Measurements from ENCODE around the gene HS3ST4.

The HS3ST4 gene

DNA sequence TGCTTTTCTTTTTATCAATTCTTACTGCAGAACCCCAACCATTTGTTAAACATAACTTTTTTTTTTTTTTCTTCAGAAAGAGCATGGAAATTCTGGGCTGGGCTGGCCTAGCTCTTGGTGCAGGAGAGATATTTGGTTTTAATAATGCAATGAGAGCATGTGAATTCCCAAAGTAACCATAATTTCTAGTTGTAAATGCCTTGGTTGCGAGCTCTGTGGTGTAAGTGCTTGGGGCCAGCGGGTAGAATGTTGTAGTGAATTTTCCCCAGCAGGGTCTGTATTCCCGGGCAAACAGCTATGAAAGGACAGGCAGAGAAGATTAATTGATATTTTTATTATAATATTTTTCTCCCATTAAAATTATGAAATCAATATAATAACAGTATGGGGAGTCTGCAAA, 465.6 kb downstream of the HS3ST4 start:
- ATAC-seq (no peak), DNase-seq (ENCODE audit: low spot score in 2 of 2) (no peak)
- Mint-ChIP-seq H3K27ac (no peak overlapping the region), H3K36me3 (no peaks in the 10 kb centered on the region), H3K4me1 (no peaks in the 10 kb centered on the region), H3K9me3 (no peaks in the 10 kb centered on the region), H3K4me3 (no peak overlapping the region)

DNA sequence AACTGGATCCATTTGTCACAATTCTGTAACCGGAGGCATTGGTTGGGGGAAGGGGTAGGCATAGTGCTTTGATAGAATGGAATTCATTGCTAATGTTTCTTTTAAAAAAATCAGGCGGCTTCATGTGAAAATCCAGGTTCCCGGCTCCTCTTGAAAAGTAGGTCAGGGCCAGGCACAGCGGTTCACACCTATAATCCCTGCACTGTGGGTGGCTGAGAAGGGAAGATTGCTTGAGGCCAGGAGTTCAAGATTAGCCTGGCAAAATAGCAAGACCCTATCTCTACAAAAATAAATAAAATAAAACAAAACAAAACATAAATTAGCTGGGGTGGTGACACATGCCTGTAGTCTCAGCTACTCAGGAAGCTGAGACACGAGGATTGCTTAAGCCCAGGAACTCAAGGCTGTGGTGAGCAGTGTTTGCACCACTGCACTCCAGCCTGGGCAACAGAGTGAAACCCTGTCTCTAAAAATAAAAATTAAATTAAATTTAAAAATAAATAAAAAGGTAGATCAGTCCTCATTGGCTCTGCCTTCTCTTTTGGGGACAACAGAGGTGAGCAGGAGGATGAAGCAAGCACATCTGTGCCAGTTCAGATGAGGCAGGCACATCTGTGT, 466.5 kb downstream of the HS3ST4 start:
- Mint-ChIP-seq H3K27ac (no peak overlapping the region), H3K4me1 (no peaks in the 10 kb centered on the region), H3K36me3 (no peaks in the 10 kb centered on the region), H3K4me3 (no peak overlapping the region), H3K9me3 (no peaks in the 10 kb centered on the region)
- no peak for DNase-seq (ENCODE audit: low spot score in 2 of 2)
- ATAC-seq: no peak

DNA sequence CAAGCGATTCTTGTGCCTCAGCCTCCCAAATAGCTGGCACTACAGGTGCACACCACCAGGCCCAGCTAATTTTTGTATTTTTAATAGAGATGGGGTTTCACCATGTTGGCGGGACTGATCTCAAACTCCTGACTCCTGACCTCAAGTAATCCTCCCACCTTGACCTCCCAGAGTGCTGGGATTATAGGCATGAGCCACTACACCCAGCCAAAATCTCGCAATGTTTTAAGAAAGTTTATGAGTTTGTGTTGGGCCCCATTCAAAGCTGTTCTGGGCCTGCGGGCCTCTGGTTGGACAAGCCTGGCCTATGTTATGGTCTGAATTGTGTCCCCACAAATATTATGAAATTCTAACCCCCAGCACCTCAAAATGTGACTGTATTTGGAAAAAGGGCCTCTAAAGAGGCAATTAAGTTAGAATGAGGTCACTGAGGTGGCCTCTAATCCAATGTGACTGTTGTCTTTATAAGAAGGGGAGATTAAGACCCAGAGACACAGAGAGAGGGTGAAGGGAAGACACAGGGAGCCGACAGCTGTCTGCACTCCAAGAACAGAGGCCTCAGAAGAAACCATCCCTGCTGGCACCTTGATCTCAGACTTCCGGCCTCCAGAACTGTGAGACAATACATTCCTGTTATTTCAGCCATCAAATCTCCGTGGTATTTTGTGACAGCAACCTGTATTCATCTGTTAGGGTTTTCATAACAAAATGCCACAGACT, 469.9 kb downstream of the HS3ST4 start:
- no peaks in the 10 kb centered on the region for H3K4me1 Mint-ChIP-seq
- H3K9me3 Mint-ChIP-seq: no peaks in the 10 kb centered on the region
- ATAC-seq (no peak), DNase-seq (ENCODE audit: low spot score in 2 of 2) (no peak)
- no peaks in the 10 kb centered on the region for H3K36me3 Mint-ChIP-seq
- no peak overlapping the region for H3K27ac Mint-ChIP-seq
- no peak overlapping the region for H3K4me3 Mint-ChIP-seq

DNA sequence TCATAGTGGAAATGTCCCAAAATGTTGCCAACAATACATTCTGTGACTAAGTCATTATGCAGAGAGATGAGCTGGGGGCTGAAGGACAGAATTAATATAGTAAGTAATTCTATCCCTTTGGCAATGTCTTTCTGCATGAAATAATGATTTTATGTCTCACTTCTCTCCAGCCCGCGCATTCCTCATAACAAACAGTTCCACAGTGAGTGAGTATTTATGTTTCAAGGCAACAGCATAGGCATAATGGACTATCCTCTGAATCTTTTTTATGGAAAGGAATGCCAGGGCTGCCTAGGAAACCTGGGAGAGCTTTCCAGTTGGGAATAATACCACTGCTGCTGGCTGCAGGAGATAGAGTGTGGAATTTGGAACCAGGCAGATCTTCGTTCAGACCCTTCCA, 477.7 kb downstream of the HS3ST4 start:
- Mint-ChIP-seq H3K27ac (no peak overlapping the region), H3K4me1 (no peaks in the 10 kb centered on the region), H3K9me3 (peaks cover 9% of the 10 kb centered on the region), H3K4me3 (no peak overlapping the region), H3K36me3 (no peaks in the 10 kb centered on the region)
- ATAC-seq: no peak
- DNase-seq (ENCODE audit: low spot score in 2 of 2): no peak

DNA sequence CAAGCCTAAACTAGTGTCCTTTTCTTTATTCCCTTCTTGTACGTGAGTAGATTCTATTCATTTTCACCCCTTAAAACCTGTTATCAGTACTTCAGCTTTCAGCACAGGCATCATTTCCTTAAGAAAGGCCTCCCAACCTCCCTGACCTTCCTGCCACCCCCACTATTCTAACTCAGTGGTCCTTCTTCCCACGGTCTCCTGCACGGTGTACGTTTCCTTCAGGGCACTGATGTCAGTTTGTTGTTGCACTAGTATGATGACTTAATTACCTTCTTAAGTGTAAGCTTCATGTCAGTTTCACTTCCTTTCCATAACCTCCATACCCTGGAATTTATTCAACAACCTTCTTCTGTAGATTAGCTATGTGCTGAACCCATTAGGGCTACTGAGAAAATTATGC, 484.2 kb downstream of the HS3ST4 start:
- Mint-ChIP-seq H3K4me3 (no peak overlapping the region), H3K36me3 (no peaks in the 10 kb centered on the region), H3K4me1 (no peaks in the 10 kb centered on the region), H3K9me3 (peaks cover 1% of the 10 kb centered on the region), H3K27ac (no peak overlapping the region)
- ATAC-seq: no peak
- DNase-seq (ENCODE audit: low spot score in 2 of 2): no peak

DNA sequence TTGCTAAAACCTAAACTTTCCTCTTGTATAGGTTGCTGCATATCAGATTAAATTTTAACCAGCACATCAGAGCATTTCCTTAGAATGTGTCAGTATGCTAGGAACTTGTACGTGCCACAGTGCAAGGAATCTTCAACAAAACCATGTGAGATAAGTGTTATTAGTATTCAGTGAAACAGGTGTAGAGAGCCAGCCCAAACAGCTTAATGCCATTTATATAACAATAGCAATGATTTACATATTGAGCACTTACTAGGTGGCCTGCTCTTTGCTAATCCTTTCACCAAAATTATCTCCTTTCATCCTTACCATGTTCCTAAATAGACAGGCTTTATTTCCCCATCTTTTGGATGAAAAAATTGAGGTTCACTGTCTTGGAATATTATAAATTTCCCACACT, 485.7 kb downstream of the HS3ST4 start:
- no peaks in the 10 kb centered on the region for H3K4me1 Mint-ChIP-seq
- DNase-seq (ENCODE audit: low spot score in 2 of 2): no peak
- H3K4me3 Mint-ChIP-seq: no peak overlapping the region
- ATAC-seq: no peak
- H3K9me3 Mint-ChIP-seq: no peaks in the 10 kb centered on the region
- H3K27ac Mint-ChIP-seq: no peak overlapping the region
- no peaks in the 10 kb centered on the region for H3K36me3 Mint-ChIP-seq

DNA sequence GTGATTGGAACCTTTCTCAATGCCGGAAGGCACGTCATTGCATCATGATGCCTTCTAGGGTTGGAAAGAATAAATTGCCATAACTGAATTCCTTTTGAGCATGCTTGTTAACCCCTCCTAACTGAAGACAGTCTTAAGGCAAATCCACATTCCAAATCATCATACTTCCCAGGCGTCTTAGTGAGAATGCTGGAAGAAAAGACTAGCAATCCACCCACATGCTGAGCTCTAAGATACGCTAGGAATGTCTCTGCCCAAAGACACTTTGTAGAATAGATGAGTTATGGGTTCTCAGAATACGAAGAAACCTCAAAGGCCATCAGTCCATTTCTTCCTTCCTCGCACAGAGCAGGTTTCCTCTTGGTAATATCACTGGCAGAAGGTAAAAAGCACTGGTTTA, 486.5 kb downstream of the HS3ST4 start:
- no peak for ATAC-seq
- Mint-ChIP-seq H3K27ac (no peak overlapping the region), H3K9me3 (no peaks in the 10 kb centered on the region), H3K4me3 (no peak overlapping the region), H3K36me3 (no peaks in the 10 kb centered on the region), H3K4me1 (no peaks in the 10 kb centered on the region)
- DNase-seq (ENCODE audit: low spot score in 2 of 2): no peak

DNA sequence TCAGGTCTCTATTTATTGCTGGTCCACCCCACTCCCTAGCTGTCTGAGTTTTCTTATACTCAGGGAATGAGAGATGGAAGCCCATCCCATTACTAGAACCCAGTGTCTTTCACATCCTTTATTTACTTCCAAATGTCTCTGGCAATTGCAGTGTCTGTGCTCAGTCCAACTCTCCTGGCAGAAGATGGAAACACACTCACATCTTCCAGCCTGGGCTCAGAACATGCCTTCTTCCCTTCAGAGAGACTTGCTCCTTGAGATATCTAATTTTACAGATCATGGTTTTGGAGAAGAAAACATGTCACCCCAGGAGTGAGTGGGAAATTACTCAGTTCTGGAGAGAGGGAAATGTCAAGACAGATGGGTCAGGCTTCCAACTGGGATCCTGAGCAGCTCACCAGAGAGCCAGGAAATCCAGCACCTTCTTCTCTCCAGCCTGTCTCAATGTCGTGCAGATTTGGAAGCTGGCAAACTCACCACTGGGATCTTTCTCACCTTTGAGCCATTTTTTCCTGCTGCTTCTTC, 494.4 kb downstream of the HS3ST4 start:
- ATAC-seq (no peak), DNase-seq (ENCODE audit: low spot score in 2 of 2) (no peak)
- no peaks in the 10 kb centered on the region for H3K9me3 Mint-ChIP-seq
- H3K4me3 Mint-ChIP-seq: no peak overlapping the region
- no peaks in the 10 kb centered on the region for H3K36me3 Mint-ChIP-seq
- no peak overlapping the region for H3K27ac Mint-ChIP-seq
- H3K4me1 Mint-ChIP-seq: no peaks in the 10 kb centered on the region
